Bronchial epithelial cell (primary cell): ENCODE data around the gene AHNAK2. TPM values are rescaled to one million over a fixed set of nuclear protein-coding genes. Genes with fewer than 3 reads are reported as not detected.

ENCODE experiments used
- DNase-seq: peaks from one replicate; pipeline ENCODE4 v3.0.0-alpha.2; 2010; ENCODE audit warnings: low read depth
- FAIRE-seq: peaks from 2 replicates; lab custom pipeline; 2011; peaks lifted over from hg19 to GRCh38; lab: Jason Lieb, UNC
- H3K27me3 ChIP-seq: 2 replicates; pipeline ENCODE4 v1.5.1; 2011; ENCODE audit warnings: low read length; ENCODE audit not compliant: control insufficient read depth, insufficient read depth
- H3K36me3 ChIP-seq: 2 replicates; pipeline ENCODE4 v1.5.1; 2011; ENCODE audit warnings: low read length; ENCODE audit not compliant: control insufficient read depth, insufficient read depth
- H3K4me3 ChIP-seq: 2 replicates; pipeline ENCODE4 v1.5.1; 2011; ENCODE audit warnings: mild to moderate bottlenecking, low read depth, low read length, control low read depth
- total RNA-seq: library from RNA; depleted of rRNA; stranded (reverse); fragments of >200 nt; gene quantifications from 2 replicates; pipeline ENCODE4 v1.2.1, GENCODE V29; 2014
- TF ChIP-seq, protein P1 (sequence below): IDR thresholded peaks from 2 replicates; pipeline ENCODE4 v1.5.1; 2011; ENCODE audit warnings: mild to moderate bottlenecking, moderate library complexity, low read length, control low read depth, inconsistent platforms; ENCODE audit not compliant: insufficient read depth, severe bottlenecking

Gene AHNAK2
- total RNA-seq, 1 donor from 2014 or later: 367 TPM

GRCh38 chr14:104929268-104930230 is 48.6 kb downstream of the AHNAK2 start:
- H3K36me3 ChIP-seq: no peaks in the 10 kb centered on the region
- FAIRE-seq (no peak), DNase-seq (no peak)
- peaks cover 6% of the 10 kb centered on the region for H3K27me3 ChIP-seq
- TF ChIP-seq, protein P1, sequence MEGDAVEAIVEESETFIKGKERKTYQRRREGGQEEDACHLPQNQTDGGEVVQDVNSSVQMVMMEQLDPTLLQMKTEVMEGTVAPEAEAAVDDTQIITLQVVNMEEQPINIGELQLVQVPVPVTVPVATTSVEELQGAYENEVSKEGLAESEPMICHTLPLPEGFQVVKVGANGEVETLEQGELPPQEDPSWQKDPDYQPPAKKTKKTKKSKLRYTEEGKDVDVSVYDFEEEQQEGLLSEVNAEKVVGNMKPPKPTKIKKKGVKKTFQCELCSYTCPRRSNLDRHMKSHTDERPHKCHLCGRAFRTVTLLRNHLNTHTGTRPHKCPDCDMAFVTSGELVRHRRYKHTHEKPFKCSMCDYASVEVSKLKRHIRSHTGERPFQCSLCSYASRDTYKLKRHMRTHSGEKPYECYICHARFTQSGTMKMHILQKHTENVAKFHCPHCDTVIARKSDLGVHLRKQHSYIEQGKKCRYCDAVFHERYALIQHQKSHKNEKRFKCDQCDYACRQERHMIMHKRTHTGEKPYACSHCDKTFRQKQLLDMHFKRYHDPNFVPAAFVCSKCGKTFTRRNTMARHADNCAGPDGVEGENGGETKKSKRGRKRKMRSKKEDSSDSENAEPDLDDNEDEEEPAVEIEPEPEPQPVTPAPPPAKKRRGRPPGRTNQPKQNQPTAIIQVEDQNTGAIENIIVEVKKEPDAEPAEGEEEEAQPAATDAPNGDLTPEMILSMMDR: no peak
- H3K4me3 ChIP-seq: no peak overlapping the region

- no peaks in the 10 kb centered on the region for H3K36me3 ChIP-seq
- H3K4me3 ChIP-seq: no peak overlapping the region
- TF ChIP-seq, protein P1: no peak
- no peak for DNase-seq
- H3K27me3 ChIP-seq: peaks cover 5% of the 10 kb centered on the region
- no peak for FAIRE-seq
Measured at GRCh38 chr14:104928391-104929133, 49.6 kb downstream of the AHNAK2 start.

GRCh38 chr14:104927901-104928300 is 50.3 kb downstream of the AHNAK2 start:
- Histone ChIP-seq H3K4me3 (no peak overlapping the region), H3K27me3 (peaks cover 5% of the 10 kb centered on the region), H3K36me3 (no peaks in the 10 kb centered on the region)
- TF ChIP-seq, protein P1: no peak
- DNase-seq: no peak
- FAIRE-seq: no peak

DNA sequence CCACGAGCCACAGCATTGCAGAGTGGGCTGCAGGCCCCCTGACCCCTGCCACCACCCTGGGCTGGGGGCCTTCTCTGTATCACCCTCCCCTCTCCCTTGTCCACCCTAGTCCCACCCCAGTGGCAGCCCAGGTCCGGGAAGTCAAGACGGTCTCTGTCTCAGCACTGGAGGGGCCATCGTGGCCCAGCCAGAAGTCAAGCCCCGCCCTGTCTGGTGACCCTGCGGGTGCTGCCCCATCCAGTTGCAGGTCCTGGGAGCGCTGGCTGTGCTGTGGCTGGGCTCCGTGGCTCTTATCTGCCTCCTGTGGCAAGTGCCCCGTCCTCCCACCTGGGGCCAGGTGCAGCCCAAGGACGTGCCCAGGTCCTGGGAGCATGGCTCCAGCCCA is 50.8 kb downstream of the AHNAK2 start:
- no peak for FAIRE-seq
- H3K36me3 ChIP-seq: no peaks in the 10 kb centered on the region
- DNase-seq: no peak
- no peak overlapping the region for H3K4me3 ChIP-seq
- H3K27me3 ChIP-seq: peaks cover 2% of the 10 kb centered on the region
- TF ChIP-seq, protein P1: no peak

DNA sequence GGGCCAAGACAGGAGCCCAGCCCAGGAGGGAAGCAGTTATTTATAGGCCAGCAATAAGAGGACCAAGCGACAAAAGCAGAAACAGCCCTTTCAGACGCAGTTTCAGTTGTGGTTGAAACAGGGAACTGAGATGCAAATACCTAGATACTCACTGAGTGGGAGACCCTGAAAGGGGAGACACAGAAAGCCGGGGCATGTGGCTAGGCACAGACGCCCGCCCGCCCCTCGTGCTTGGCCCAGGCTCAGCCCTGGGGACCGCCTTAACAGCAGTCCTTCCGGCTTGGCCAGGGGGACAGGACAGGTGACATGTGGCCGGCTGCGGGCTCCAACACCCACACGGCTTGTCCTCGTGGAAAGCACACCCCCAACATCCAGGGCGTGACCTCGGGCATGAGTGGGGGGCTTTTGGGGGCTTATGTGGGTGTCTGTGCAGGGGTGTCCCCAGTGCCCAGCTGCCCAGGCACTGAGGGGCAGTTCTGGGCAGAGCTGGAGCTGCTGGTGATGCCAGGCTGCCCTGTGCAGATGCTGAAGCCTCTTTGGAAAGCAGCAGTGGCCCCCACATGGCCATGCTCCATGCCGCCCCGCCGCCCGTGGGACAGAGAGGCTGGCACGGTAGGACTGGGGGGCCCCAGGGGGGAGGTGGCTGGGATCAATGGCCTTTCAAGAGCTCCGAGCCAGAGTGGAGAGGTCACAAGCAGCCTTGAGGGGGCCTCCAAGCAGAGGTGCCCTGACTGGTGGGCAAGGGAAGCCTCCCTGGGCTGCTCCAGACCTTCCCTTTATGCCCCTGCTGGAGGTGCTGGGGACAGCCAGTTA is 51.3 kb downstream of the AHNAK2 start:
- FAIRE-seq (no peak), DNase-seq (no peak)
- Histone ChIP-seq H3K4me3 (no peak overlapping the region), H3K36me3 (no peaks in the 10 kb centered on the region), H3K27me3 (peaks cover 2% of the 10 kb centered on the region)
- TF ChIP-seq, protein P1: no peak
